GM19438 (cell line): ENCODE measurements around the gene GXYLT2.
"Not testable (repeated sequence)": the region's sequence is repeated elsewhere in the genome, so short reads cannot be mapped to it uniquely, and the experiment has no call there.

Experiments
- ATAC-seq: cut with Tn5 transposase; IDR thresholded peaks from one replicate; pipeline ENCODE4 v1.9.1; 2021; ENCODE audit warnings: low read depth; ENCODE audit not compliant: unreplicated experiment

Gene GXYLT2

GRCh38 chr3:72972706-72973030 is 84.8 kb downstream of the GXYLT2 start:
- ATAC-seq, result no peak

DNA sequence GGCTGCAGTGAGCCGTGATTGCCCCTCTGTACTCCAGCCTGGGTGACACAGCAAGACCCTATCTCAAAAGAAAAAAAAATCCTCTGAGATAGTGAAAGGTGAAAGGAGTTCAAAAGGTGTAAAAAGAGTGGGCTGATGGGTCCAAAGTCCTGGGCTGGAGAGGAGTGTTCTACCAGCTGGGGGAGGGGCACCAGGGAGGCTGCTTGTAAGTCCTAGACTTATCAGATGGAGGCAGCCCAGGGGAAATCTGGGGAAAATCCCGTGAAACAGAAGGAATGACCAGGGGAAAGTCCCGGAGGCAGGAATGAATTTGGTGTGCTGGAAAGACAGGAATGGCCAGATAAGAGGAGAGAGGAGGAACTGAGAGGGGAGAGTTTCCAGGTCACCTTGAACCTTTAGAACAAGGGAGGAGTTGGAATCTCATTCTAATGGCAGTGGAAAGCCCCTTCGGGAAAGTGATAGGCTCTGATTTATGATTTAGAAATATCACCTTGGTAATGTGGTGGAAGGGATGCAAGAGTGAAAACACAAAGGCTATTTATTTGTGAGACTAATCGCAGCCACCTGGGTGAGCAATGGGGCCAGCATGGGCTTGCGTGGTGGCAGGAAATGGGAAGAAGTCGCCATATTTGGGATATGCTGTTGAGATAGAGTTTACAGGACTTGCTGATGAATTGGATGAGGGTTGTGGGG is 85.3 kb downstream of the GXYLT2 start:
- ATAC-seq, result no peak

GRCh38 chr3:72973786-72974185 is 85.9 kb downstream of the GXYLT2 start:
- ATAC-seq, result no peak

GRCh38 chr3:72974956-72975355 is 87.1 kb downstream of the GXYLT2 start:
- ATAC-seq, result no peak

- no peak for ATAC-seq
Measured at GRCh38 chr3:72976281-72976741, 88.5 kb downstream of the GXYLT2 start.

DNA sequence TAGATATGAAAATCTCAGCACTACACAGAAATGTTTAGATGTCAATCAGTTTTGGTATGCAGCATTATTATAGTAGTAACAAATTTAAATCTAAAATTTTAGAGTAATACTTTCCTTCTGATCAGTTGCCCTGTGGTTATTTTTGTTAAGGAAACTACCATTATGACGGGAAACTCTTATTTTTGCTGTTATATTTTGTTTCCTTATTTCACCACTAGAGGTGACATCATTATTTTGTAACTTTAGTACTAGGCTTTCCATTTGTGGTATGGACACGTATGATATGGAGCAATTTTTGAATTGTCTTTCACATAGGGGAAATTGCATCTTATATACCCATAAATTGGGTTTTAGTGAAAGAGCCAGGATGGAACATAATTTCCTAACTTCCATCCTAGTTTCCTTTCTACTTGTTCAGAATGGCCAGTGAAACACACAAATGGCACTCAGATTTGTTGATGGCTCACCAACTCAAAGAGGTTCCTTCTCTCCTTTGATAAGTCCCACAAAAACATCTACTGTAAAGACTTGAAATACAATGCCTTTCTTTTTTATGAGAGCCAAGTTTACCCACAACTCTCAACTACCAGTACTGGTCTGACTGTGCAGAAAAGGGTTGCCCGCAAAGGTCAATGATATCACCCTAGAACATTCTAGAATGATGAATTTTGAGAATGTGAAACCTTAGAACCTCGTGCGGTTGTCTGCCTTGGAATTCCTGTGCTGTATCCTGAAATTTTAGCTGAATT is 89.4 kb downstream of the GXYLT2 start:
- ATAC-seq, result peak; percentile 50

DNA sequence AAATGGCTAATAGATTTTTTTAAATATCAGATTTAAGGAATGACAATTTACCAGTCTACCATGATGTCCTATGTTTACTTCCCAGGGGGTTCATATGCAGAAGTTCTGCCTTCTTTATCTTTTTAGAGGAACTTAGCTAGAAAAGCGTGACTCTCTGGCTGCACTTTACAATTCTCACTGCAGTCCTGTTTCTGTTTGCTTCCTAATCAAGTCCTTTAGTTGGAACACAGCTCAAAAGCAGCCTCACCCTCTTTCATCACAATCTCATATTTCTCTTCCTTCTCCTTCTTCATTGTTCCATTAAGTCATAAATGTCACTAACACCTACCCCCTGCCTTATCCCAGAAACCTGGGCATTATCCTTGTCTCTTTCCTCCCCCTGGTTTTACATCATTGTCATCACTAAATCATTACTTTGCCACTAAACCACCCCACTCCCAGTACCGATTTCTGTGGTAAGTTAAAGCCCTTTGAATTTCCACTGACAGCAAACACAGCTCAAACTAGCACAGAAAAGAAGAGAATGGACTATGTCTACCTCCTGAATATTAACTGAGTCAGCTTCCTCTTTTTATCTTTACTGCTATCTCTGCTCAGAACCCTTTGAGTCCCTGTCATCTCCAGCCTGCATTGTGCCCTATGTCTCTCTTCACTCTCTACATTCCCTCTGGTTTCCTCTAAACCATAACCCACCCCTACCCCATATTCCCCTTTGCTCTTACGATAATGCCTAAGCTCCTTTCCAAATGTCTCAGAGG is 94.9 kb downstream of the GXYLT2 start:
- ATAC-seq, result no peak

DNA sequence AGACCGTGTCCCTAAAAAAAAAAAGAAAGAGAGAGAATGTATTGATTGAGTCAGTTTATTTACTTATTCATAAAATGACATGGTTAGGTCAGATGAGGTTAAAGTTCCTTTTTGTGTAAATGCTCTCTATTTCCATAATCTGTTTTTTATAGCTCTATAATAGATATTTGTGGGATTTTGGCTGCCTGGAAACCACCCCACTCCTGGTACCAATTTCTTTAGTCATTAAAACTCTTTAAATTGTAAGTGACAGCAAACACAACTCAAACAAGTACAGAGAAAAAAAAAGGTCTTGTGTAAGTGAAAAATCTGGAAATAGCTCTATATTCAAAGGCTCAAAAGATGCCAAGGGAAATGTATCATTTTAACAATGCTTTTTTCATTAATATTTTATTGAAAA is 97.7 kb downstream of the GXYLT2 start:
- no peak for ATAC-seq

- no peak for ATAC-seq
Measured at GRCh38 chr3:72990701-72991395, 103.0 kb downstream of the GXYLT2 start.

DNA sequence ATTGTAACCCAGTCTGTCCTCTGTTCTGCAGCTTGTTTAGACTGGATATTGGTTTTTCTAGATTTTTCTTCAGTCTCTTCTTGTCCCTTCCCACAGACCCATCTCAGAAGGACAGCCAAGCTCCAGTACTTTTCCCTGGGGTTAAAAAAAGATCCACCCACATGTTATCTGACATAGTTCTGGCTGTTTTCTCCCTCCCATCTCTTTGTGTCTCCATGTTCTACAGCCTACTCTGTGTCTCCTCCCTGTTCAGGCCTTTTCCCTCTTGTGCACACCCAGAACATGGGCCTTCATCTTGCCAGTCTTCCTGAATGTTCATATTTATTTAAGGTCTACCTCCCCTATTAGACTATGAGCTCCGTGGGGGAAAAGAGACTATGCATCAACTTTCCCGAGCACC is 103.7 kb downstream of the GXYLT2 start:
- ATAC-seq, result no peak

DNA sequence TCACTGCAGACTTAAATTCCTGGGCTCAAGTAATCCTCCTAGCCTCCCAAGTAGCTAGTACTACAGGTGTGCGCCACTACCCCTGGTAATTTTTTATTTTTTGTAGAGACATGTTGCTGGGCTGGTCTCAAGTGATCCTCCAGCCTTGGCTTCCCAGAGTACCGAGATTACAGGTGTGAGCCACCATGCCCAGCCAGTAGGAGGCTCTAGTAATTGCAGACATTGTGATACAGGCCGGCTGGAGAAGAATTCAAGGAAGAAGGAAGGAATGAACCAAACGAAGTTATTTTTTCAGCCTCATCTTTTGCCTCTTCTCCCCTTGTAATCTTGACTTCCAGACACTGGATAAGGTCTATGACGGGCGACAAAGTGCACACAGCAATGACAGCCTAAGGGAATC is 105.5 kb downstream of the GXYLT2 start:
- ATAC-seq, result no peak

DNA sequence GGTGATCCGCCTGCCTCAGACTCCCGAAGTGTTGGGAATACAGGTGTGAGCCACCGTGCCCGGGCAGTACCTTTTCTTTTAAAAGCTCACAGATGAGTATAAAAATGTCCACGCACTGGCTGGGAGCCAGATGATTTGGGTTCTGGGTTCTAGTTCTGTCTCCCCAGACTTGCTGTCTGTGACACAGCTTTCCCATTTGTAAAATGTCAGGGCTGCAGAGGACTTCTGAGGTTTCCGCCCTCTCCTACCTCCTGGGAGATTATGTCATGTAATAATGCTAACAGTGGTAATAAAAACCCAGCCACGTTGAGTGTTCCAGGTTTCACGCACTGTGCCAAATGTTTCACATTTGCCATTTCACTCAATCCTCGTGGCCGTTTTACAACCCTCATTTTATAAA is 107.5 kb downstream of the GXYLT2 start:
- ATAC-seq, result no peak

GRCh38 chr3:72996121-72996472 is 108.3 kb downstream of the GXYLT2 start:
- ATAC-seq, result no peak

DNA sequence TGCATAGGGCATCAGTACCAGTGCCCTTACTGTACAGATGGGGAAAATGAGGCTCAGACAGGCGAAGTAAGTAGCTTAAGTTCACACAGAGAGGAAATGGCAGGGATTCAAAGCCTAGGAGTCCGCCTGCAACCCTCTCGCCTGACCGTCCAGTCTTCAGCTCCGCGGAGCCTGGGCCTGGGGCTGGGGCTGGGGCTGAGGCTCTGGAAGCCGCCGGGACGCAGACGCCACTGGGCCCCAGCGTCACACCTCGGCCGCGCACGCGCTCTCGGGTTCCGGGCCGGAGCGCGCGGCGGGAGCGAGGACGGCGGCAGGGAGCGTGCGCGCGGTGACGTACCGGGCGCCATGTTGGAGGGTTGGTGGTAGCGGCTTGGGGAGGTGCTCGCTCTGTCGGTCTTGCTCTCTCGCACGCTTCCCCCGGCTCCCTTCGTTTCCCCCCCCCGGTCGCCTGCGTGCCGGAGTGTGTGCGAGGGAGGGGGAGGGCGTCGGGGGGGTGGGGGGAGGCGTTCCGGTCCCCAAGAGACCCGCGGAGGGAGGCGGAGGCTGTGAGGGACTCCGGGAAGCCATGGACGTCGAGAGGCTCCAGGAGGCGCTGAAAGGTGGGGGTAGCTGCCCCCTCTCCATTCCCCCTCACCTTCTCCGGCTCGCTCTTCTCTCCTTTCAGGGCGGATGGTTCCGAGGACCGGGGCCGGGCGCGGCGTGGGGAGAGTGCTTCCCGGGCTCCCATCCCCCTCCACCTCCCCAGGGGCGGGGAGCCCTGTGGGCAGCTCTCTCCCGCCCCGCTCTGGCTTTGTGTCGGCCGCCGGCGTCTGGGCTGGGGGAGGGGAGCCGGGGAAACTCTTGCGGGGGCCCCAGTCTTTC is 108.9 kb downstream of the GXYLT2 start, which contains the start of gene PPP4R2:
PPP4R2 (plus strand) TSS at position 339 of the 861 bp plus-strand sequence; CDS start at position 566, 227 bp downstream.
- peak; percentile 87 for ATAC-seq

DNA sequence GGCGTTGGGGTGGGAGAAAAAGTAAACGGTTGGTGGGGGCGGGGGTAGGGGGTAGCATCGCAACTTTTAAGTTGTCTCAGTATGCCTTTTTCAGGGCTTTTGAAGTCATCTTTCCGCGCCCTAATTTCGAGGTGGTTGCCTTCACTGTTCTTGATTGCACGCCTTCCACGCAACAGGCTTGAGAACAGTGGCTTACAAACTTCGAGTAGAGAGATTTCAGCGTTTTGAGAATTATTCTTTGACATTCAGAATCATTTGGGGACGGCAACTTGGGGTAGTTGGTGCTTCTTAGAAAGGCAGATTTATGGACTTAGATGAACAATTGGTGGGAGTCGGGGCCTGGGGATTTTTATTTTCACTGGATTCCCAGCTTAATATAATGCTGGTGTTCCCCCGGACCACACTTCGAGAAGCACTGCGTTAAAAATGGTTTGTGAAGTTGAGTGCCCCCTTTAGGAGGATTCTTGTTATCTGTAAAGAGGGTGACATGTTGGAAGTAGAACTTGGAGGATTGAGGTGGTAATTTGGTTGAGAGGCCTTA is 109.6 kb downstream of the GXYLT2 start:
- no peak for ATAC-seq

- no peak for ATAC-seq
Measured at GRCh38 chr3:72998466-72998865, 110.6 kb downstream of the GXYLT2 start.

GRCh38 chr3:72999951-73000350 is 112.1 kb downstream of the GXYLT2 start:
- ATAC-seq, result no peak

DNA sequence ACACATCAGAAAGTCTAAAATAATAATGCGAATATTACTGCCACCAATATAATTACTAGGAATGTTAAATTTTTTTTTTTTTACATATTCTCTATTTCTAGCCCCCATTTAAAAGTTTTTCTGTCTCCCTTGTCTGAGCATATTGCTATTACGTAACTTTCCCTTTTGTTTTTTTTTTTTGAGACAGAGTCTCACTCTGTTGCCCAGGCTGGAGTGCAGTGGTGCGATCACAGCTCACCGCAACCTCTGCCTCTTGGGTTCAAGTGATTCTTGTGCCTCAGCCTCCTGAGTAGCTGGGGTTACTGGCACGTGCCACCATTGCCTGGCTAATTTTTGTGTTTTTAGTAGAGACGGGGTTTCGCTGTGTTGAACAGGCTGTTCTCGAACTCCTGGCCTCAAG is 115.2 kb downstream of the GXYLT2 start:
- not testable (repeated sequence) for ATAC-seq

DNA sequence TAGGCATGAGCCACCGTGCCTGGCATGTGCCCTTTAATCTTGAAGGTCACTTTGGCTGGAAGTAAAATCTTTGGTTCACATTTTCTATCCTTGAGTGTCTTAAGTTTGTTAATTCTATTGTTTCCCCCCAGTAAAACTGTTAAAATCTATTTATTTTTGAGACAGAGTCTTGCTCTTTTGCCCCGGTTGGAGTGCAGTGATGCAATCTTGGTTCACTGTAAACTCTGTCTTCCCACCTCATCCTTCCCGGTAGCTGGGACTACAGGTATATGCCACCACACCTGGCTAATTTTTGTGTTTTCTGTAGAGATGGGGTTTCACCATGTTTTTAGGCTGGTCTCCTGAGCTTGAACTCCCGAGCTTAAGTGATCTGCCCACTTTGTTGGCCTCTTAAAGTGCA is 116.5 kb downstream of the GXYLT2 start:
- no peak for ATAC-seq
